ENCODE measurements around the gene ATOH8.
A peak's percentile ranks its signal among the peaks of the same experiment; 100 is the strongest.

Gene ATOH8

GRCh38 chr2:85750587-85751575 is 2.9 kb upstream of the ATOH8 start:
- Histone ChIP-seq H3K27me3 (ENCODE audit: control insufficient read depth, insufficient read depth, low read length) (no peaks in the 10 kb centered on the region), H3K9ac (ENCODE audit: low read depth, low read length) (peak overlapping the region; percentile 3), H3K36me3 (ENCODE audit: insufficient read depth, low read length) (peaks cover 7% of the 10 kb centered on the region), H3K4me1 (ENCODE audit: control insufficient read depth, insufficient read depth, low read length) (peaks cover 41% of the 10 kb centered on the region), H3K4me2 (ENCODE audit: low read length) (no peak overlapping the region), H3K9me3 (replicated peaks; ENCODE audit: low read length) (no peaks in the 10 kb centered on the region), H3K4me3 (ENCODE audit: low read length) (no peak overlapping the region)

GRCh38 chr2:85751627-85752026 is 2.2 kb upstream of the ATOH8 start:
- H3K27me3 ChIP-seq (ENCODE audit: control insufficient read depth, insufficient read depth, low read length) = no peaks in the 10 kb centered on the region

GRCh38 chr2:85753035-85753524 is 711 bp upstream of the ATOH8 start:
- Histone ChIP-seq H3K4me3 (ENCODE audit: low read length) (peak overlapping the region; percentile 84), H3K27me3 (ENCODE audit: control insufficient read depth, insufficient read depth, low read length) (no peaks in the 10 kb centered on the region), H3K4me1 (ENCODE audit: control insufficient read depth, insufficient read depth, low read length) (peaks cover 53% of the 10 kb centered on the region), H3K4me2 (ENCODE audit: low read length) (peak overlapping the region; percentile 91), H3K36me3 (ENCODE audit: insufficient read depth, low read length) (peaks cover 22% of the 10 kb centered on the region), H3K9me3 (replicated peaks; ENCODE audit: low read length) (no peaks in the 10 kb centered on the region), H3K9ac (ENCODE audit: low read depth, low read length) (peak overlapping the region; percentile 91)

More at GRCh38 chr2:85751627-85752026, 2.2 kb upstream of the ATOH8 start:
- Histone ChIP-seq H3K36me3 (ENCODE audit: insufficient read depth, low read length) (peaks cover 8% of the 10 kb centered on the region), H3K4me2 (ENCODE audit: low read length) (no peak overlapping the region), H3K9ac (ENCODE audit: low read depth, low read length) (peak overlapping the region; percentile 3), H3K4me1 (ENCODE audit: control insufficient read depth, insufficient read depth, low read length) (peaks cover 40% of the 10 kb centered on the region), H3K9me3 (replicated peaks; ENCODE audit: low read length) (no peaks in the 10 kb centered on the region), H3K4me3 (ENCODE audit: low read length) (no peak overlapping the region)

- peak overlapping the region; percentile 84 for H3K4me3 ChIP-seq (ENCODE audit: low read length)
- no peaks in the 10 kb centered on the region for H3K9me3 ChIP-seq (replicated peaks; ENCODE audit: low read length)
- peak overlapping the region; percentile 91 for H3K9ac ChIP-seq (ENCODE audit: low read depth, low read length)
- peak overlapping the region; percentile 91 for H3K4me2 ChIP-seq (ENCODE audit: low read length)
- peaks cover 36% of the 10 kb centered on the region for H3K36me3 ChIP-seq (ENCODE audit: insufficient read depth, low read length)
- no peaks in the 10 kb centered on the region for H3K27me3 ChIP-seq (ENCODE audit: control insufficient read depth, insufficient read depth, low read length)
- peaks cover 58% of the 10 kb centered on the region for H3K4me1 ChIP-seq (ENCODE audit: control insufficient read depth, insufficient read depth, low read length)
Measured at GRCh38 chr2:85754313-85755095, 713 bp downstream of the ATOH8 start.

GRCh38 chr2:85755122-85756027 is 1.6 kb downstream of the ATOH8 start:
- Histone ChIP-seq H3K4me2 (ENCODE audit: low read length) (peak overlapping the region; percentile 91), H3K4me1 (ENCODE audit: control insufficient read depth, insufficient read depth, low read length) (peaks cover 66% of the 10 kb centered on the region), H3K27me3 (ENCODE audit: control insufficient read depth, insufficient read depth, low read length) (no peaks in the 10 kb centered on the region), H3K36me3 (ENCODE audit: insufficient read depth, low read length) (peaks cover 43% of the 10 kb centered on the region), H3K9me3 (replicated peaks; ENCODE audit: low read length) (no peaks in the 10 kb centered on the region), H3K4me3 (ENCODE audit: low read length) (peak overlapping the region; percentile 84), H3K9ac (ENCODE audit: low read depth, low read length) (peak overlapping the region; percentile 91)

GRCh38 chr2:85756195-85756594 is 2.4 kb downstream of the ATOH8 start:
- Histone ChIP-seq H3K4me3 (ENCODE audit: low read length) (peak overlapping the region; percentile 84), H3K4me1 (ENCODE audit: control insufficient read depth, insufficient read depth, low read length) (peaks cover 67% of the 10 kb centered on the region), H3K9me3 (replicated peaks; ENCODE audit: low read length) (no peaks in the 10 kb centered on the region), H3K27me3 (ENCODE audit: control insufficient read depth, insufficient read depth, low read length) (no peaks in the 10 kb centered on the region), H3K36me3 (ENCODE audit: insufficient read depth, low read length) (peaks cover 51% of the 10 kb centered on the region), H3K9ac (ENCODE audit: low read depth, low read length) (peak overlapping the region; percentile 91), H3K4me2 (ENCODE audit: low read length) (peak overlapping the region; percentile 91)

- Histone ChIP-seq H3K9me3 (replicated peaks; ENCODE audit: low read length) (no peaks in the 10 kb centered on the region), H3K4me1 (ENCODE audit: control insufficient read depth, insufficient read depth, low read length) (peaks cover 67% of the 10 kb centered on the region), H3K4me3 (ENCODE audit: low read length) (peak overlapping the region; percentile 84), H3K9ac (ENCODE audit: low read depth, low read length) (peak overlapping the region; percentile 91), H3K4me2 (ENCODE audit: low read length) (peak overlapping the region; percentile 91), H3K36me3 (ENCODE audit: insufficient read depth, low read length) (peaks cover 53% of the 10 kb centered on the region), H3K27me3 (ENCODE audit: control insufficient read depth, insufficient read depth, low read length) (no peaks in the 10 kb centered on the region)
Measured at GRCh38 chr2:85756822-85757435, 3.1 kb downstream of the ATOH8 start.

- Histone ChIP-seq H3K4me3 (ENCODE audit: low read length) (peak overlapping the region; percentile 68), H3K9ac (ENCODE audit: low read depth, low read length) (peak overlapping the region; percentile 91), H3K4me1 (ENCODE audit: control insufficient read depth, insufficient read depth, low read length) (peaks cover 71% of the 10 kb centered on the region), H3K36me3 (ENCODE audit: insufficient read depth, low read length) (peaks cover 62% of the 10 kb centered on the region), H3K4me2 (ENCODE audit: low read length) (peak overlapping the region; percentile 91), H3K27me3 (ENCODE audit: control insufficient read depth, insufficient read depth, low read length) (no peaks in the 10 kb centered on the region), H3K9me3 (replicated peaks; ENCODE audit: low read length) (no peaks in the 10 kb centered on the region)
Measured at GRCh38 chr2:85757860-85758259, 4.1 kb downstream of the ATOH8 start.

- H3K27me3 ChIP-seq (ENCODE audit: control insufficient read depth, insufficient read depth, low read length) = no peaks in the 10 kb centered on the region
- peaks cover 69% of the 10 kb centered on the region for H3K4me1 ChIP-seq (ENCODE audit: control insufficient read depth, insufficient read depth, low read length)
- no peaks in the 10 kb centered on the region for H3K9me3 ChIP-seq (replicated peaks; ENCODE audit: low read length)
- H3K4me2 ChIP-seq (ENCODE audit: low read length) = peak overlapping the region; percentile 91
- H3K4me3 ChIP-seq (ENCODE audit: low read length) = peak overlapping the region; percentile 68
- peak overlapping the region; percentile 91 for H3K9ac ChIP-seq (ENCODE audit: low read depth, low read length)
- peaks cover 68% of the 10 kb centered on the region for H3K36me3 ChIP-seq (ENCODE audit: insufficient read depth, low read length)
Measured at GRCh38 chr2:85758361-85759256, 4.8 kb downstream of the ATOH8 start.

GRCh38 chr2:85759257-85759613 is 5.4 kb downstream of the ATOH8 start:
- Histone ChIP-seq H3K36me3 (ENCODE audit: insufficient read depth, low read length) (peaks cover 75% of the 10 kb centered on the region), H3K4me1 (ENCODE audit: control insufficient read depth, insufficient read depth, low read length) (peaks cover 76% of the 10 kb centered on the region), H3K27me3 (ENCODE audit: control insufficient read depth, insufficient read depth, low read length) (no peaks in the 10 kb centered on the region)

More at GRCh38 chr2:85759257-85759613, 5.4 kb downstream of the ATOH8 start:
- Histone ChIP-seq H3K4me3 (ENCODE audit: low read length) (peak overlapping the region; percentile 68), H3K9ac (ENCODE audit: low read depth, low read length) (peak overlapping the region; percentile 91), H3K4me2 (ENCODE audit: low read length) (peak overlapping the region; percentile 91), H3K9me3 (replicated peaks; ENCODE audit: low read length) (no peaks in the 10 kb centered on the region)
